A673 (cell line): ENCODE data around the gene PHRF1. TPM values are rescaled to one million over a fixed set of nuclear protein-coding genes. Genes with fewer than 3 reads are reported as not detected.
A peak's percentile ranks its signal among the peaks of the same experiment; 100 is the strongest.

Experiments used
- BruUV-seq: library from RNA; stranded (reverse); fragments of 400-500 nt; replicated peaks from 2 replicates; lab custom pipeline; 2021; lab: Mats Ljungman, UMichigan
- CTCF ChIA-PET: fragments of 300-600 bp; sonication (Branson Sonifier 250); formaldehyde crosslinking; loops from one replicate; lab custom pipeline; 2022; ENCODE audit warnings: antibody characterized with exemption; lab: Charles Lee
- POLR2A ChIA-PET: fragments of 300-600 bp; sonication (Branson Sonifier 250); formaldehyde crosslinking; loops from one replicate; lab custom pipeline; 2022; ENCODE audit warnings: antibody characterized with exemption; ENCODE audit not compliant: low non-redundant PET; lab: Charles Lee
- DNase-seq: peaks from one replicate; pipeline ENCODE4 v3.0.0-alpha.2; 2015; ENCODE audit warnings: low spot score
- H3K27ac ChIP-seq: fragments of 200-600 bp; sonication (generic); 2 replicates; pipeline ENCODE4 v1.5.1; 2016; ENCODE audit warnings: mixed run types, low read depth, mild to moderate bottlenecking, mixed read lengths, antibody characterized with exemption, low read length; ENCODE audit not compliant: poor library complexity, severe bottlenecking
- H3K27me3 ChIP-seq: fragments of 200-600 bp; sonication (generic); replicated peaks from 2 replicates; pipeline ENCODE4 v1.6.1; 2017; ENCODE audit warnings: mixed run types, low read depth, mild to moderate bottlenecking, mixed read lengths, antibody characterized with exemption, low read length; ENCODE audit not compliant: insufficient read depth, poor library complexity
- H3K36me3 ChIP-seq: fragments of 200-600 bp; sonication (generic); 2 replicates; pipeline ENCODE4 v1.6.1; 2016; ENCODE audit warnings: mixed run types, mild to moderate bottlenecking, mixed read lengths, antibody characterized with exemption, low read length; ENCODE audit not compliant: insufficient read depth, poor library complexity, severe bottlenecking
- H3K4me1 ChIP-seq: fragments of 200-600 bp; sonication (generic); 2 replicates; pipeline ENCODE4 v1.6.1; 2017; ENCODE audit warnings: mixed run types, mild to moderate bottlenecking, mixed read lengths, antibody characterized with exemption, low read length; ENCODE audit not compliant: insufficient read depth, poor library complexity, severe bottlenecking
- H3K4me3 ChIP-seq: fragments of 200-600 bp; sonication (generic); 2 replicates; pipeline ENCODE4 v1.5.1; 2016; ENCODE audit warnings: low read depth, mixed run types, mild to moderate bottlenecking, mixed read lengths, low read length; ENCODE audit not compliant: poor library complexity, severe bottlenecking
- H3K9me3 ChIP-seq: fragments of 200-600 bp; sonication (generic); 2 replicates; pipeline ENCODE4 v1.6.1; 2016; ENCODE audit warnings: mixed run types, low read depth, mild to moderate bottlenecking, mixed read lengths, antibody characterized with exemption, low read length; ENCODE audit not compliant: poor library complexity, severe bottlenecking
- CTCF ChIP-seq: fragments of 300-800, 200-600 bp; sonication (generic); conservative IDR thresholded peaks from 2 replicates; pipeline ENCODE4 v1.5.1; 2017; ENCODE audit warnings: low read depth, mild to moderate bottlenecking, antibody characterized with exemption, low read length, moderate library complexity, mixed read lengths
- EZH2 ChIP-seq: fragments of 200-600 bp; sonication (generic); IDR thresholded peaks from 2 replicates; pipeline ENCODE4 v1.6.1; 2017; ENCODE audit warnings: borderline replicate concordance, low read depth, mild to moderate bottlenecking, mixed read lengths, antibody characterized with exemption, low read length; ENCODE audit not compliant: poor library complexity, severe bottlenecking
- intact Hi-C: fragments of 100-400 bp; cut with micrococcal nuclease; formaldehyde crosslinking; loops from one replicate; pipeline ENCODE4 v1.10.0; 2022; ENCODE audit not compliant: unreplicated experiment
- total RNA-seq: library from RNA; stranded (reverse); gene quantifications from 2 replicates; pipeline ENCODE4 v1.2.3, GENCODE V29; 2021

PHRF1 gene
- total RNA-seq, 1 experiment from 2014 or later: 43.0 TPM

DNA sequence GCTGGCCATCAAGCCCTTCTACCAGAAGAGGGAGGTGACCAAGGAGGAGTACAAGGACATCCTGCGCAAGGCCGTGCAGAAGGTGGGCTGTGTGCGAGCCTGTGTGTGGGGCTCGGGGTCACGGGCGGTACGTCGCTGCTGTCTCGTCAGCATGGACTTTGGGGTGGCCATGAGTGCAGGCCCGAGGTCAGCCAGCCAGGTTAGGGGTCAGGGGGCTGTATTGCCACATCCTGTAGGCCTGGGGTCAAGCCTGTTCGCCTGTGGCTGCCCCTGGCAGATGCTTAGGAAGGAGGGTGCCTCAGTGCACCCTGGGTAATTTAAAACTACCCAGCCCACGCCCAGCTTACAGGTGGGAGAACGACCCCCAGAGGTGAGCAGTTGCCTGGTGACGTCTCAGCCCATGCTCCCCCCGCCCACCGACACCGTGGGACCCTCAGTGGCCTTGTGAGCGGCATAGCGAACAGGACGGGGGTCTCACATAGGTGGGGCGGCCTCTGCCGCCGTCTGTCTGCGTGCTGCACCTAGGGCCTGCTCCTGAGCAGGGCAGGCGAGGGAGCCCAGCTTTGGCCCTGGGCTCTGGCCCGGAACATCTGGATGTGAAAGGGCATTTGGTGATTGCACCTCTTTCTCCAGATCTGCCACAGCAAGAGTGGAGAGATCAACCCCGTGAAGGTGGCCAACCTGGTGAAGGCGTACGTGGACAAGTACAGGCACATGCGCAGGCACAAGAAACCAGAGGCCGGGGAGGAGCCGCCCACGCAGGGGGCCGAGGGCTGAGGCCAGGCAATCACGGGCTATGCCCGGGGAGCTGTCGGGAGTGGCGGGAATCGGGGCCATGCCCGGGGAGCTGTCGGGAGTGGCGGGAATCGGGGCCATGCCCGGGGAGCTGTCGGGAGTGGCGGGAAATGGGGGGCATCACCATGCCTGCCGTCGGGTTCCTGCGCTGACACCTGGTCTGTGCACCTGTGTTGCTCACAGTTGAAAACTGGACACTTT is 35.0 kb downstream of the PHRF1 start:
- Histone ChIP-seq H3K9me3 (no peaks in the 10 kb centered on the region), H3K27ac (no peak overlapping the region), H3K4me1 (no peaks in the 10 kb centered on the region), H3K27me3 (no peaks in the 10 kb centered on the region), H3K4me3 (no peak overlapping the region), H3K36me3 (peaks cover 49% of the 10 kb centered on the region)
- intact Hi-C loops: no loop called here
- no peak for TF ChIP-seq EZH2
- TF ChIP-seq CTCF: no peak
- BruUV-seq: no TSS peak
- CTCF ChIA-PET: no interaction called here
- POLR2A ChIA-PET: no interaction called here
- DNase-seq: no peak

DNA sequence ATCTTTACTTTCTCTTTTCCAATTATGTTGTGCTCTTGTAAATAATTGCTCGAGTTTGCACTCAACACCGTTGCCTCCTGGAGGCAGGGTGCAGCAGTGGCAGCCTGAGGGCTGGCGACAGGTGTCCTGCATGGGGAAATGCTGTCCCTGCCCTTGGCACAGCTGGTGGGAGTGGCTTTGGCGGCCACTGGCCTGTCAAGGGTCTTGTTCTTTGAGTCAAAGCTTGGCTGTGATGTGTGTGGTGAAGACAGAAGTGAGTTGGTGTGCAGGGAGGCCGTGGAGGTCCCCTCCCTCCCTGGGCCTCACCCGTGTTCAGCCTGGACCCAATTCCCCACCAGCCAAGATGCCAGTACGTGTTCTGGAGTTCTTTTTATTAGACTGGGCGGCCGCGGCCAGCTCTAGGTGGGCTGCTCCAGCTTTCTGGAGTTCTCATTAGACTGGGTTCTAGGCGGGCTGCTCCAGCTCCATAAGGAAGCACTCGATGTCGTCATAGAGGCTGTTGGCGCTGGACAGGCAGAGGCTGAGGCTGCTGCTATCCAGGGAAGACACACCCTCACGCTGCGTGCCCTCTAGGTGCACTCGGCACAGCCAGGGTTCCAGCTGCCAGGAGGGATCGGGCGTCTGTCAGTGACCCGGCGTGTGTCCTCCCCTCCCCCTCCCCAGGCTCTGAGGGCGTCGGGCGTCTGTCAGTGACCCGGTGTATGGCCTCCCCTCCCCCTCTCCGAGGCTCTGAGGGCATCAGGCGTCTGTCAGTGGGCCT is 36.1 kb downstream of the PHRF1 start:
- no peak for TF ChIP-seq EZH2
- TF ChIP-seq CTCF: 0 out of 2 replicates have a peak, but pooled peaks have one; percentile 16
- H3K36me3 ChIP-seq: peaks cover 38% of the 10 kb centered on the region
- ChIA-PET CTCF (no interaction called here), POLR2A (no interaction called here)
- no peak for DNase-seq
- H3K4me1 ChIP-seq: no peaks in the 10 kb centered on the region
- H3K9me3 ChIP-seq: no peaks in the 10 kb centered on the region
- H3K4me3 ChIP-seq: no peak overlapping the region
- intact Hi-C loops: no loop called here
- no TSS peak for BruUV-seq
- H3K27me3 ChIP-seq: no peaks in the 10 kb centered on the region
- no peak overlapping the region for H3K27ac ChIP-seq

GRCh38 chr11:612961-613300 is 36.7 kb downstream of the PHRF1 start:
- Histone ChIP-seq H3K4me3 (no peak overlapping the region), H3K4me1 (no peaks in the 10 kb centered on the region), H3K36me3 (peaks cover 34% of the 10 kb centered on the region), H3K9me3 (no peaks in the 10 kb centered on the region), H3K27me3 (no peaks in the 10 kb centered on the region), H3K27ac (no peak overlapping the region)
- no peak for DNase-seq
- TF ChIP-seq CTCF: no peak
- BruUV-seq: no TSS peak
- intact Hi-C loops: no loop called here
- CTCF ChIA-PET: interaction anchor here (0.6 kb wide), 1 partner anchor 112 kb away, joined by 3 read pairs; no protein-coding TSS in a partner anchor
- POLR2A ChIA-PET: no interaction called here
